Mesendoderm (in vitro differentiated cells): ENCODE measurements around the gene SETD5.

Source experiments
- DNase-seq: peaks from one replicate; pipeline ENCODE4 v3.0.0; 2013
- H2AK5ac ChIP-seq: 2 replicates; pipeline ENCODE4 v1.6.1; 2013; ENCODE audit warnings: low read length, inconsistent platforms
- H2BK120ac ChIP-seq: 2 replicates; pipeline ENCODE4 v1.6.1; 2013; ENCODE audit warnings: low read depth, mild to moderate bottlenecking, low read length, moderate library complexity, mixed read lengths
- H2BK15ac ChIP-seq: replicated peaks from 2 replicates; pipeline ENCODE4 v1.6.1; 2013; ENCODE audit warnings: low read depth, mild to moderate bottlenecking, moderate library complexity
- H2BK5ac ChIP-seq: 2 replicates; pipeline ENCODE4 v1.6.1; 2013; ENCODE audit warnings: low read length, inconsistent platforms
- H3K18ac ChIP-seq: 2 replicates; pipeline ENCODE4 v1.6.1; 2013; ENCODE audit warnings: mild to moderate bottlenecking, low read length, mixed read lengths
- H3K23ac ChIP-seq: one replicate; pipeline ENCODE4 v1.6.1; 2013; ENCODE audit warnings: low read length
- H3K27ac ChIP-seq: 2 replicates; pipeline ENCODE4 v1.5.1; 2013; ENCODE audit warnings: low read depth, mild to moderate bottlenecking, inconsistent platforms, low read length, moderate library complexity
- H3K27me3 ChIP-seq: 2 replicates; pipeline ENCODE4 v1.6.1; 2013; ENCODE audit warnings: low read length, control low read depth, mild to moderate bottlenecking, inconsistent platforms; ENCODE audit not compliant: insufficient read depth, poor library complexity
- H3K36me3 ChIP-seq: 2 replicates; pipeline ENCODE4 v1.6.1; 2013; ENCODE audit warnings: low read length, inconsistent platforms; ENCODE audit not compliant: control insufficient read depth, insufficient read depth
- H3K4ac ChIP-seq: one replicate; pipeline ENCODE4 v1.6.1; 2013; ENCODE audit warnings: low read depth, mild to moderate bottlenecking, low read length, moderate library complexity
- H3K4me1 ChIP-seq: 2 replicates; pipeline ENCODE4 v1.6.1; 2013; ENCODE audit warnings: low read depth, low read length, inconsistent platforms; ENCODE audit not compliant: control insufficient read depth
- H3K4me2 ChIP-seq: 2 replicates; pipeline ENCODE4 v1.6.1; 2013; ENCODE audit warnings: low read length
- H3K4me3 ChIP-seq: 2 replicates; pipeline ENCODE4 v1.5.1; 2013; ENCODE audit warnings: mild to moderate bottlenecking, low read length
- H3K56ac ChIP-seq: one replicate; pipeline ENCODE4 v1.6.1; 2013; ENCODE audit warnings: low read length
- H3K79me1 ChIP-seq: 2 replicates; pipeline ENCODE4 v1.6.1; 2013; ENCODE audit warnings: low read length, inconsistent platforms
- H3K79me2 ChIP-seq: 2 replicates; pipeline ENCODE4 v1.6.1; 2013; ENCODE audit warnings: mild to moderate bottlenecking, low read length; ENCODE audit not compliant: control insufficient read depth, insufficient read depth
- H3K9ac ChIP-seq: 2 replicates; pipeline ENCODE4 v1.6.1; 2013; ENCODE audit warnings: low read length, inconsistent platforms
- H4K5ac ChIP-seq: one replicate; pipeline ENCODE4 v1.6.1; 2013; ENCODE audit warnings: low read length
- H4K8ac ChIP-seq: one replicate; pipeline ENCODE4 v1.6.1; 2013; ENCODE audit warnings: low read depth, mild to moderate bottlenecking, control low read depth, low read length, moderate library complexity
- WGBS: extraction: QIAGEN DNeasy Blood & Tissue Kit; methylation state at CpG from one replicate; pipeline ENCODE4 v1.1.7; 2013; ENCODE audit warnings: low lambda C conversion rate, missing lambda C conversion rate; ENCODE audit not compliant: insufficient coverage; ENCODE audit errors: extremely low coverage; 5-methylcytosine and 5-hydroxymethylcytosine counted together

Gene SETD5

GRCh38 chr3:9514306-9514705 is 116.9 kb downstream of the SETD5 start:
- H3K4me1 ChIP-seq = no peaks in the 10 kb centered on the region
- H3K56ac ChIP-seq = no peak overlapping the region
- no peak overlapping the region for H3K4me3 ChIP-seq
- no peak overlapping the region for H3K4ac ChIP-seq
- H3K27ac ChIP-seq = no peak overlapping the region
- no peak for DNase-seq
- no peak overlapping the region for H2BK5ac ChIP-seq
- H4K5ac ChIP-seq = no peak overlapping the region
- H3K27me3 ChIP-seq = no peaks in the 10 kb centered on the region
- H3K23ac ChIP-seq = no peak overlapping the region
- no peak overlapping the region for H2BK15ac ChIP-seq
- no peak overlapping the region for H3K4me2 ChIP-seq
- WGBS = no CpG with 5 or more reads among the region's 4 CpGs
- H3K79me1 ChIP-seq = no peaks in the 10 kb centered on the region
- no peak overlapping the region for H3K18ac ChIP-seq
- H3K79me2 ChIP-seq = no peaks in the 10 kb centered on the region
- no peak overlapping the region for H2AK5ac ChIP-seq
- no peaks in the 10 kb centered on the region for H3K36me3 ChIP-seq
- no peak overlapping the region for H4K8ac ChIP-seq
- H2BK120ac ChIP-seq = no peak overlapping the region
- no peak overlapping the region for H3K9ac ChIP-seq

GRCh38 chr3:9514956-9515355 is 117.5 kb downstream of the SETD5 start:
- Histone ChIP-seq H3K79me1 (no peaks in the 10 kb centered on the region), H2BK120ac (no peak overlapping the region), H3K27me3 (no peaks in the 10 kb centered on the region), H3K56ac (no peak overlapping the region), H3K18ac (no peak overlapping the region), H3K9ac (no peak overlapping the region), H4K5ac (no peak overlapping the region), H3K4ac (no peak overlapping the region), H3K79me2 (no peaks in the 10 kb centered on the region), H3K36me3 (no peaks in the 10 kb centered on the region), H3K27ac (no peak overlapping the region), H2BK15ac (no peak overlapping the region), H3K23ac (no peak overlapping the region), H2BK5ac (no peak overlapping the region), H3K4me2 (no peak overlapping the region), H2AK5ac (no peak overlapping the region), H3K4me1 (no peaks in the 10 kb centered on the region), H3K4me3 (no peak overlapping the region), H4K8ac (no peak overlapping the region)
- no CpG with 5 or more reads among the region's 2 CpGs for WGBS
- DNase-seq = no peak

GRCh38 chr3:9525078-9525477 is 127.7 kb downstream of the SETD5 start:
- DNase-seq = no peak

More at GRCh38 chr3:9525078-9525477, 127.7 kb downstream of the SETD5 start:
- Histone ChIP-seq H3K79me2 (no peaks in the 10 kb centered on the region), H3K79me1 (no peaks in the 10 kb centered on the region), H3K27ac (no peak overlapping the region), H2BK15ac (no peak overlapping the region), H3K4me3 (no peak overlapping the region), H3K4me2 (no peak overlapping the region), H2BK120ac (no peak overlapping the region), H3K56ac (no peak overlapping the region), H3K4me1 (no peaks in the 10 kb centered on the region), H4K8ac (no peak overlapping the region), H3K27me3 (no peaks in the 10 kb centered on the region), H3K23ac (no peak overlapping the region), H3K36me3 (no peaks in the 10 kb centered on the region), H3K18ac (no peak overlapping the region), H3K9ac (no peak overlapping the region), H4K5ac (no peak overlapping the region), H3K4ac (no peak overlapping the region), H2AK5ac (no peak overlapping the region), H2BK5ac (no peak overlapping the region)
- WGBS = no CpG with 5 or more reads among the region's 2 CpGs
